ENCODE data around the gene KAT5.
"Not testable (repeated sequence)": the region's sequence is repeated elsewhere in the genome, so short reads cannot be mapped to it uniquely, and the experiment has no call there.

KAT5 gene

GRCh38 chr11:65709661-65710060 is 2.4 kb upstream of the KAT5 start:
- no peak for DNase-seq (ENCODE audit: low read depth)

GRCh38 chr11:65710421-65710820 is 1.6 kb upstream of the KAT5 start:
- no peak for DNase-seq (ENCODE audit: low read depth)

GRCh38 chr11:65712633-65713076 is 603 bp downstream of the KAT5 start:
- DNase-seq (ENCODE audit: low read depth), result no peak

- DNase-seq (ENCODE audit: low read depth), result no peak
These were observed 1.3 kb downstream of the KAT5 start for GRCh38 chr11:65713212-65713969.

GRCh38 chr11:65714433-65714832 is 2.4 kb downstream of the KAT5 start:
- DNase-seq (ENCODE audit: low read depth), result no peak

- DNase-seq (ENCODE audit: low read depth), result no peak
These were observed 4.2 kb downstream of the KAT5 start for GRCh38 chr11:65716302-65716701.

- DNase-seq (ENCODE audit: low read depth), result no peak
These were observed 4.8 kb downstream of the KAT5 start for GRCh38 chr11:65716774-65717405.

GRCh38 chr11:65717906-65718305 is 5.9 kb downstream of the KAT5 start:
- no peak for DNase-seq (ENCODE audit: low read depth)

- no peak for DNase-seq (ENCODE audit: low read depth)
These were observed 6.5 kb downstream of the KAT5 start for GRCh38 chr11:65718531-65718930.

- no peak for DNase-seq (ENCODE audit: low read depth)
These were observed 7.0 kb downstream of the KAT5 start for GRCh38 chr11:65718964-65719492.

GRCh38 chr11:65719871-65720210 is 7.8 kb downstream of the KAT5 start:
- DNase-seq (ENCODE audit: low read depth), result no peak

GRCh38 chr11:65720211-65720934 is 8.3 kb downstream of the KAT5 start, which contains the start of gene RNASEH2C:
RNASEH2C (minus strand) TSS chr11:65720798; CDS start chr11:65720758, 40 bp downstream.
- DNase-seq (ENCODE audit: low read depth), result peak; percentile 51

GRCh38 chr11:65722261-65722660 is 10.2 kb downstream of the KAT5 start:
- DNase-seq (ENCODE audit: low read depth), result no peak

- no peak for DNase-seq (ENCODE audit: low read depth)
These were observed 14.6 kb downstream of the KAT5 start for GRCh38 chr11:65726660-65727059.

GRCh38 chr11:65727865-65728264 is 15.8 kb downstream of the KAT5 start:
- DNase-seq (ENCODE audit: low read depth), result no peak

GRCh38 chr11:65730461-65730860 is 18.4 kb downstream of the KAT5 start:
- no peak for DNase-seq (ENCODE audit: low read depth)

GRCh38 chr11:65735111-65735510 is 23.1 kb downstream of the KAT5 start:
- not testable (repeated sequence) for DNase-seq (ENCODE audit: low read depth)

GRCh38 chr11:65736810-65737209 is 24.8 kb downstream of the KAT5 start:
- DNase-seq (ENCODE audit: low read depth), result no peak

GRCh38 chr11:65739022-65739421 is 27.0 kb downstream of the KAT5 start:
- DNase-seq (ENCODE audit: low read depth), result no peak

- no peak for DNase-seq (ENCODE audit: low read depth)
These were observed 29.1 kb downstream of the KAT5 start for GRCh38 chr11:65741185-65741584.

- DNase-seq (ENCODE audit: low read depth), result no peak
These were observed 30.3 kb downstream of the KAT5 start for GRCh38 chr11:65742353-65742752.

- no peak for DNase-seq (ENCODE audit: low read depth)
These were observed 31.6 kb downstream of the KAT5 start for GRCh38 chr11:65743681-65744025.
